PFSK-1 (cell line): ENCODE results near the gene HSPB2.

Experiments
- FOXP2 ChIP-seq: optimal IDR thresholded peaks from 2 replicates; pipeline ENCODE3; 2011; ENCODE audit warnings: borderline replicate concordance, control low read depth, inconsistent platforms; ENCODE audit not compliant: insufficient read depth; ENCODE audit errors: extremely low read length, extremely low read depth
- POLR2AphosphoS5 ChIP-seq: IDR thresholded peaks from 2 replicates; pipeline ENCODE4 v1.6.1; 2012; ENCODE audit warnings: low read depth, mild to moderate bottlenecking, control low read depth, low read length, moderate library complexity
- SIN3A ChIP-seq: IDR thresholded peaks from 2 replicates; pipeline ENCODE4 v1.6.1; 2012; ENCODE audit warnings: mild to moderate bottlenecking, low read length, moderate library complexity, borderline replicate concordance; ENCODE audit not compliant: insufficient read depth
- TAF1 ChIP-seq: IDR thresholded peaks from 2 replicates; pipeline ENCODE4 v1.6.1; 2012; ENCODE audit warnings: low read length, control low read depth, borderline replicate concordance; ENCODE audit not compliant: insufficient read depth
- TF ChIP-seq, protein P1 (sequence below), 2 experiments: IDR thresholded peaks; 2 replicates each; pipeline versions ENCODE4 v1.6.1 to v1.8.0; 2011 to 2012; ENCODE audit warnings: low read depth in 2 of 2, low read length in 2 of 2, control low read depth in 1 of 2, inconsistent platforms in 1 of 2, mild to moderate bottlenecking in 1 of 2, moderate library complexity in 1 of 2; ENCODE audit not compliant: insufficient read depth in 1 of 2

HSPB2 gene

DNA sequence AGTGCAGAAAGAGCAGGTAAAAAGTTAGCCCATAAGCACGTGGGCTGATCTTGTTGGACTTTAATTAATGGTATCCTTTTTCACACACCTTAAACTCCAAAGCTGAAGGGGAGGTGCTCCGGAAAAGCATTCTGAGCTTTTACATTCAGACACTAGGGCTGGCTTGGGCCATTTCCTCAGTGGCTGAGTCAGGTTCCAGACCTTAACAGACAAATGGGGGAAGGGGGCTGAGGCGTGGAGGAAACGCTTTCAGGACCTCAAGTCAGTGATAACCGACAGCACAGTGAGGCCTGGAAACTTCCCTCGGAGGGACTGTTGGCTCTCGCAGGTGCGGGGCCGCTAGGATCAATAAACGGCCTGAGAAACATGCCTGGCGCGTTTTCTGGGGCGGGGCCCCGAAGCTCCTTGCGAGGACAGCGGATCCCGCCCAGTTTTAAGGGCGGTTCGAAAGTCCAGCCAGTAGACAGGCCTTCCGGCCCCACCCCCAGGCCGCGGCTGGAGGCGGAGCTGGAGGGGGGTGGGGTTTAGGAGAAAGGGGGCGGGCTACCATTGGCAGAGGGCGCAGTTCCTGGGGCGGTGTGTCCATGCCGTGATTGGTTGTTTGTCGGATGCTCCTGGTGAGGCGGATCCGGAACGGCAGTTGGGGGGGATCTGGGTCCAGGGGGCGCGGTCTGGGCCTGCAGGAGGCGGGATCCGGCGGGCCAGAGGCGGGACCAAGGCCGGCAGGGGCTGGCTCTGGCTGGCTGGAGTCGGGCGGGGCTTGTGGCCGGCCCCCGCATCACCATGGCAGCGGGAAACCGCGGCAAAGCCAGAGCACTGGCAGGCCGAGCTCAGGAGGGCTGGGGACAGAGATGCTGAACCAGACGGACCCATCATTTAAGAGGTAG, 14.2 kb downstream of the HSPB2 start:
- TF ChIP-seq SIN3A (peak; percentile 62; the same call in 1 of the 2 replicates), FOXP2 (peak; percentile 51), TAF1 (peak; percentile 66; the same call in 1 of the 2 replicates), POLR2AphosphoS5 (peak; percentile 86)
- TF ChIP-seq, protein P1, sequence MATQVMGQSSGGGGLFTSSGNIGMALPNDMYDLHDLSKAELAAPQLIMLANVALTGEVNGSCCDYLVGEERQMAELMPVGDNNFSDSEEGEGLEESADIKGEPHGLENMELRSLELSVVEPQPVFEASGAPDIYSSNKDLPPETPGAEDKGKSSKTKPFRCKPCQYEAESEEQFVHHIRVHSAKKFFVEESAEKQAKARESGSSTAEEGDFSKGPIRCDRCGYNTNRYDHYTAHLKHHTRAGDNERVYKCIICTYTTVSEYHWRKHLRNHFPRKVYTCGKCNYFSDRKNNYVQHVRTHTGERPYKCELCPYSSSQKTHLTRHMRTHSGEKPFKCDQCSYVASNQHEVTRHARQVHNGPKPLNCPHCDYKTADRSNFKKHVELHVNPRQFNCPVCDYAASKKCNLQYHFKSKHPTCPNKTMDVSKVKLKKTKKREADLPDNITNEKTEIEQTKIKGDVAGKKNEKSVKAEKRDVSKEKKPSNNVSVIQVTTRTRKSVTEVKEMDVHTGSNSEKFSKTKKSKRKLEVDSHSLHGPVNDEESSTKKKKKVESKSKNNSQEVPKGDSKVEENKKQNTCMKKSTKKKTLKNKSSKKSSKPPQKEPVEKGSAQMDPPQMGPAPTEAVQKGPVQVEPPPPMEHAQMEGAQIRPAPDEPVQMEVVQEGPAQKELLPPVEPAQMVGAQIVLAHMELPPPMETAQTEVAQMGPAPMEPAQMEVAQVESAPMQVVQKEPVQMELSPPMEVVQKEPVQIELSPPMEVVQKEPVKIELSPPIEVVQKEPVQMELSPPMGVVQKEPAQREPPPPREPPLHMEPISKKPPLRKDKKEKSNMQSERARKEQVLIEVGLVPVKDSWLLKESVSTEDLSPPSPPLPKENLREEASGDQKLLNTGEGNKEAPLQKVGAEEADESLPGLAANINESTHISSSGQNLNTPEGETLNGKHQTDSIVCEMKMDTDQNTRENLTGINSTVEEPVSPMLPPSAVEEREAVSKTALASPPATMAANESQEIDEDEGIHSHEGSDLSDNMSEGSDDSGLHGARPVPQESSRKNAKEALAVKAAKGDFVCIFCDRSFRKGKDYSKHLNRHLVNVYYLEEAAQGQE (IDR thresholded peaks at IDR 0.05; ENCODE audit: insufficient read depth in 1 of 2, low read depth in 2 of 2, low read length in 2 of 2): 0 out of 4 replicates have a peak, but pooled peaks of 1 of the 2 experiments have one; percentile 23

DNA sequence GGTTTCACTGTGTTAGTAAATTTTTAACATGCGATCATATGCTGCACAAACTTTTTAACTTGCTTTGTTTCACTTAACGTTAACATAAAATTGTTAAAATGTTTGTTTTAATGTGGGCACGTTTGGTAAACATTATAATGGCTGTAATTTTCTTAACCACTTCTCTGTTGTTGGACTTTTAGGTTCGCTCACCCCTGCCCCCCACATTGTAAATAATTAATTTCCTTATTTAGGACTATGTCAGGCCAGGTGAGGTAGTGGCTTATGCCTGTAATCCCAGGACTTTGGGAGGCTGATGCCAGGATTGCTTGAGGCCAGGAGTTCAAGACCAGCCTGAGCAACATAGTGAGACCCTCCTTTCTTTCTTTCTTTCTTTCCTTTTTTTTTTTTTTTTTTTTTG, 17.9 kb downstream of the HSPB2 start:
- TF ChIP-seq SIN3A: no peak
- no peak for TF ChIP-seq POLR2AphosphoS5
- no peak for TF ChIP-seq FOXP2
- no peak for TF ChIP-seq TAF1
- TF ChIP-seq, protein P1 (IDR thresholded peaks at IDR 0.05; ENCODE audit: insufficient read depth in 1 of 2, low read depth in 2 of 2, low read length in 2 of 2): no peak

DNA sequence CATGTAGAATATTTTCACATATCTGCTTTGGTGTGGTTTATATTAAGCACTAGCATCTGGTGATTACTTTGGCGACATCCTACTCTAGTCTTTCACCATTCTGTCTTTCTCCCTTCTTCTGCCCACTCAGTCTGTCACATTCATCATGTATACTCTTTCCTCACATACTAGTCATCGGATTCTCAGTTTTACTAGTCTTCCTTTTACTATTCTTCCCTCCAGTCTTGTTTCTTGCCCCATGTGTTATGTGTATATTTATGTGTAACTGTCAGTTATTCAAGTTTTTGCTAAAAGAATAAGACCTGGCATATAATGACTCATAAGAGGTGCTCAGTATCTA, 20.0 kb downstream of the HSPB2 start:
- no peak for TF ChIP-seq TAF1
- TF ChIP-seq, protein P1 (IDR thresholded peaks at IDR 0.05; ENCODE audit: insufficient read depth in 1 of 2, low read depth in 2 of 2, low read length in 2 of 2): no peak
- no peak for TF ChIP-seq SIN3A
- TF ChIP-seq POLR2AphosphoS5: no peak
- no peak for TF ChIP-seq FOXP2

DNA sequence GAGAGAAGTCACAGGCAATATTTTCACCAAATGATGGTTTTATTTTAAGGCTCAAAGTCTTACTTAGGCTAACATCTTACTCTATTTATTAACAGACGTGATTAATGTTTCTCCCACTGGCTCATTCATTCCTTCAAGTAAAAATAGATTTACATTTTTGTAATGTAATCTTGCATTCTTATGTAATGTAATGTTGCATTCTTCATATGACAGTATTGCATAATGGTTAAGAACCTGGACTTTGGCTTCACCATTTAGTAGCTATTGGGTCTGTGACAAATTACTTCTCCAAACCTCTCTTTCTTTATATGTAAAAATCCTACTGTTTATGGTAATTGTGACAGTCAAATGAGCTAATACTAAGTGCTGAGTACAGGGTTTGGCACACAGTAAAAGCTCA, 21.3 kb downstream of the HSPB2 start:
- no peak for TF ChIP-seq POLR2AphosphoS5
- TF ChIP-seq FOXP2: no peak
- no peak for TF ChIP-seq TAF1
- no peak for TF ChIP-seq SIN3A
- TF ChIP-seq, protein P1 (IDR thresholded peaks at IDR 0.05; ENCODE audit: insufficient read depth in 1 of 2, low read depth in 2 of 2, low read length in 2 of 2): no peak

DNA sequence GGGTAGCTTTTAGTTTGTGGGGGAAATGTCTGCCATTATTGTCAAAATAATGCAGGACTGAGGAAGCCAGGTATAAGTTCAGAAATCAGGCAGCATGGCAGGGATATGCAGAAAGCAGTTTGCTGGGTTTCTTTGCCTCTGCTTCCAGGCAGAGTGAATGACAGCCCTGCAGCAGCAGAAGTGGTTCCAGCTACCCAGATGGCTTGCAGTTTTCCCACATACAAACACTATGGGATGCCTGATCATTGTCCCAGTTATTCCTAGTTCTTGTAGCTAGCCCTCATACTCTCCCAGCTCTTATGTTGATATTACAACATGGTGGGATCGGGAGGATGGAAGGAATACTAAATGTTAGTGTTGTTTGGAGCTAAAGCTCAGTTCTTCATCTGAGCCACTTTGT, 21.8 kb downstream of the HSPB2 start:
- no peak for TF ChIP-seq SIN3A
- no peak for TF ChIP-seq TAF1
- no peak for TF ChIP-seq FOXP2
- no peak for TF ChIP-seq POLR2AphosphoS5
- TF ChIP-seq, protein P1 (IDR thresholded peaks at IDR 0.05; ENCODE audit: insufficient read depth in 1 of 2, low read depth in 2 of 2, low read length in 2 of 2): no peak
